OCI-LY7 (cell line): ENCODE results near the gene TRIM59. TPM values are rescaled to one million over a fixed set of nuclear protein-coding genes. Genes with fewer than 3 reads are reported as not detected.

Source experiments
- BruUV-seq: library from RNA; stranded (reverse); fragments of 400-500 nt; replicated peaks from 2 replicates; lab custom pipeline; 2021; lab: Mats Ljungman, UMichigan
- CTCF ChIA-PET: fragments of 300-600 bp; sonication (Branson Sonifier 250); formaldehyde crosslinking; loops from one replicate; lab custom pipeline; 2022; ENCODE audit warnings: antibody characterized with exemption; ENCODE audit not compliant: unreplicated experiment; lab: Charles Lee
- POLR2A ChIA-PET: fragments of 300-600 bp; sonication (Branson Sonifier 250); formaldehyde crosslinking; loops from one replicate; lab custom pipeline; 2022; ENCODE audit warnings: antibody characterized with exemption; lab: Charles Lee
- DNase-seq: peaks from one replicate; pipeline ENCODE4 v3.0.0-alpha.2; 2015; ENCODE audit warnings: low spot score
- H2AFZ ChIP-seq: fragments of 200-600 bp; sonication (generic), shearing (Covaris generic); 2 replicates; pipeline ENCODE4 v1.6.1; 2014; ENCODE audit warnings: mild to moderate bottlenecking, antibody characterized with exemption, low read length, moderate library complexity
- H3K27ac ChIP-seq: fragments of 200-600 bp; sonication (generic); 2 replicates; pipeline ENCODE4 v1.5.1; 2014; ENCODE audit warnings: mixed run types, low read depth, mild to moderate bottlenecking, moderate library complexity, low read length, inconsistent platforms; ENCODE audit not compliant: poor library complexity, severe bottlenecking
- H3K36me3 ChIP-seq: fragments of 200-600 bp; sonication (generic); 2 replicates; pipeline ENCODE4 v1.6.1; 2014; ENCODE audit warnings: mild to moderate bottlenecking, antibody characterized with exemption, low read length, moderate library complexity, mixed read lengths; ENCODE audit not compliant: insufficient read depth
- H3K4me1 ChIP-seq: fragments of 200-600 bp; sonication (generic); 2 replicates; pipeline ENCODE4 v1.5.1; 2014; ENCODE audit warnings: mild to moderate bottlenecking, low read length; ENCODE audit not compliant: insufficient read depth, poor library complexity, severe bottlenecking
- H3K4me2 ChIP-seq: fragments of 200-600 bp; sonication (generic); 2 replicates; pipeline ENCODE4 v1.6.1; 2014; ENCODE audit warnings: mild to moderate bottlenecking, low read length
- H3K4me3 ChIP-seq: fragments of 200-600 bp; sonication (generic); 2 replicates; pipeline ENCODE4 v1.5.1; 2014; ENCODE audit warnings: mild to moderate bottlenecking, low read depth, low read length; ENCODE audit not compliant: poor library complexity, severe bottlenecking
- H3K79me2 ChIP-seq: fragments of 200-600 bp; sonication (generic); 2 replicates; pipeline ENCODE4 v1.6.1; 2016; ENCODE audit warnings: low read depth, mild to moderate bottlenecking, low read length, moderate library complexity, mixed read lengths; ENCODE audit not compliant: insufficient read depth
- H3K9me2 ChIP-seq: fragments of 200-600 bp; sonication (generic); 2 replicates; pipeline ENCODE4 v1.6.1; 2016; ENCODE audit warnings: mild to moderate bottlenecking, low read length, mixed read lengths; ENCODE audit not compliant: insufficient read depth
- H3K9me3 ChIP-seq: fragments of 200-600 bp; sonication (generic); 2 replicates; pipeline ENCODE4 v1.6.1; 2014; ENCODE audit warnings: mild to moderate bottlenecking, mixed run types, low read length, mixed read lengths
- H4K20me1 ChIP-seq: fragments of 200-600 bp; sonication (generic); 2 replicates; pipeline ENCODE4 v1.6.1; 2014; ENCODE audit warnings: mild to moderate bottlenecking, antibody characterized with exemption, low read length, moderate library complexity, mixed read lengths; ENCODE audit not compliant: insufficient read depth
- CTCF ChIP-seq: fragments of 200-600 bp; sonication (generic); conservative IDR thresholded peaks from 2 replicates; pipeline ENCODE4 v1.5.1; 2014; ENCODE audit warnings: mild to moderate bottlenecking, antibody characterized with exemption, low read length, moderate library complexity, mixed read lengths
- EZH2phosphoT487 ChIP-seq: fragments of 200-600 bp; sonication (generic); IDR thresholded peaks from 2 replicates; pipeline ENCODE4 v1.6.1; 2018; ENCODE audit warnings: low read depth, borderline replicate concordance, mild to moderate bottlenecking, mixed run types, antibody characterized with exemption, low read length, moderate library complexity, mixed read lengths
- intact Hi-C: fragments of 100-400 bp; cut with micrococcal nuclease; formaldehyde crosslinking; loops from one replicate; pipeline ENCODE4 v1.10.0; 2022; ENCODE audit not compliant: unreplicated experiment
- total RNA-seq, 2 experiments: library from RNA; depleted of rRNA in 1 of 2; stranded (reverse); fragments of >200 nt in 1 of 2; shearing (Covaris generic) in 1 of 2; gene quantifications; 2 replicates each; pipeline ENCODE4 v1.2.3, GENCODE V29; 2014 to 2022

The TRIM59 gene
- total RNA-seq, 2 experiments from 2014 or later: 28.7 to 46.9 TPM

- Histone ChIP-seq H3K9me3 (no peaks in the 10 kb centered on the region), H3K27ac (peak overlapping the region; percentile 92), H3K79me2 (peaks cover 98% of the 10 kb centered on the region), H3K4me1 (peaks cover 31% of the 10 kb centered on the region), H3K4me2 (peak overlapping the region; percentile 84), H4K20me1 (peaks cover 68% of the 10 kb centered on the region), H3K9me2 (no peaks in the 10 kb centered on the region), H3K4me3 (peak overlapping the region; percentile 100), H2AFZ (no peak overlapping the region), H3K36me3 (peaks cover 86% of the 10 kb centered on the region)
- DNase-seq: no peak
- ChIA-PET POLR2A (interaction anchor here (0.5 to 1.9 kb wide), 6 partner anchors 11 to 650 kb away, joined by 3 to 14 read pairs (median 4); partner anchors contain the start of gene TRIM59), CTCF (no interaction called here)
- no TSS peak for BruUV-seq
- TF ChIP-seq CTCF (no peak), EZH2phosphoT487 (no peak)
- intact Hi-C loops: no loop called here
Observed at GRCh38 chr3:160403028-160403545, 46.5 kb downstream of the TRIM59 start.

GRCh38 chr3:160402221-160403027 is 47.2 kb downstream of the TRIM59 start:
- H3K79me2 ChIP-seq: peaks cover 98% of the 10 kb centered on the region
- POLR2A ChIA-PET: interaction anchor here (0.5 to 1.9 kb wide), 11 partner anchors 9 to 651 kb away, joined by 3 to 14 read pairs (median 5); partner anchors contain the start of gene TRIM59
- H3K36me3 ChIP-seq: peaks cover 79% of the 10 kb centered on the region
- H2AFZ ChIP-seq: no peak overlapping the region
- intact Hi-C loops: no loop called here
- H3K4me3 ChIP-seq: peak overlapping the region; percentile 100
- peak overlapping the region; percentile 92 for H3K27ac ChIP-seq
- no TSS peak for BruUV-seq
- peaks cover 38% of the 10 kb centered on the region for H3K4me1 ChIP-seq
- CTCF ChIA-PET: no interaction called here
- peak overlapping the region; percentile 84 for H3K4me2 ChIP-seq
- DNase-seq: no peak
- H4K20me1 ChIP-seq: peaks cover 68% of the 10 kb centered on the region
- no peak for TF ChIP-seq CTCF
- TF ChIP-seq EZH2phosphoT487: no peak
- no peaks in the 10 kb centered on the region for H3K9me3 ChIP-seq
- no peaks in the 10 kb centered on the region for H3K9me2 ChIP-seq
